HepG2 (cell line): ENCODE results near the gene APOC4. TPM values are rescaled to one million over a fixed set of nuclear protein-coding genes. Genes with fewer than 3 reads are reported as not detected.

Experiments used
- AFF4 ChIP-seq: sonication (generic); formaldehyde crosslinking; IDR thresholded peaks from 2 replicates; pipeline ENCODE4 v1.4.0; 2020; ENCODE audit warnings: missing genetic modification reagents
- ARNTL ChIP-seq: sonication (generic); formaldehyde crosslinking; IDR thresholded peaks from 2 replicates; pipeline ENCODE4 v1.4.0; 2020; ENCODE audit warnings: mild to moderate bottlenecking, missing genetic modification reagents
- CEBPB ChIP-seq: IDR thresholded peaks from 2 replicates; pipeline ENCODE4 v1.6.1; 2011; ENCODE audit warnings: low read depth, low read length, improper control_type of control experiment, borderline replicate concordance
- FOXP1 ChIP-seq, 2 experiments: fragments of 450-650 bp in 1 of 2; IDR thresholded peaks; 2 replicates each; pipeline ENCODE4 v1.6.1; 2017 to 2018; ENCODE audit warnings: antibody characterized with exemption in 1 of 2
- GTF3A ChIP-seq: sonication (generic); formaldehyde crosslinking; conservative IDR thresholded peaks from 2 replicates; pipeline ENCODE4 v1.4.0; 2020; ENCODE audit warnings: mild to moderate bottlenecking, missing genetic modification reagents
- IKZF1 ChIP-seq: fragments of 450-650 bp; IDR thresholded peaks from 2 replicates; pipeline ENCODE4 v1.7.1; 2016
- MLLT10 ChIP-seq: sonication (generic); formaldehyde crosslinking; IDR thresholded peaks from 2 replicates; pipeline ENCODE4 v1.4.0; 2020; ENCODE audit warnings: missing genetic modification reagents
- MTERF4 ChIP-seq: sonication (generic); formaldehyde crosslinking; IDR thresholded peaks from 2 replicates; pipeline ENCODE4 v1.8.0; 2023; ENCODE audit warnings: mild to moderate bottlenecking, missing genetic modification reagents
- NFAT5 ChIP-seq: sonication (generic); formaldehyde crosslinking; IDR thresholded peaks from 2 replicates; pipeline ENCODE4 v1.4.0; 2020; ENCODE audit warnings: missing genetic modification reagents
- SIN3B ChIP-seq: fragments of 150-350 bp; IDR thresholded peaks from 2 replicates; pipeline ENCODE4 v1.6.1; 2014; ENCODE audit warnings: low read length
- SIX1 ChIP-seq: sonication (generic); formaldehyde crosslinking; IDR thresholded peaks from 2 replicates; pipeline ENCODE4 v1.4.0; 2020; ENCODE audit warnings: missing genetic modification reagents, borderline replicate concordance
- TFE3 ChIP-seq: IDR thresholded peaks from 2 replicates; pipeline ENCODE4 v1.6.1; 2016
- WIZ ChIP-seq: sonication (generic); formaldehyde crosslinking; IDR thresholded peaks from 2 replicates; pipeline ENCODE4 v1.5.1; 2020; ENCODE audit warnings: mild to moderate bottlenecking, missing genetic modification reagents
- ZMAT3 ChIP-seq: sonication (generic); formaldehyde crosslinking; conservative IDR thresholded peaks from 2 replicates; pipeline ENCODE4 v1.7.0; 2021; ENCODE audit warnings: missing genetic modification reagents
- ZNF124 ChIP-seq: sonication (generic); formaldehyde crosslinking; IDR thresholded peaks from 2 replicates; pipeline ENCODE4 v1.4.0; 2020; ENCODE audit warnings: missing genetic modification reagents
- ZNF337 ChIP-seq: sonication (generic); formaldehyde crosslinking; IDR thresholded peaks from 2 replicates; pipeline ENCODE4 v1.5.1; 2020; ENCODE audit warnings: missing genetic modification reagents, low read depth, mild to moderate bottlenecking, borderline replicate concordance
- ZNF558 ChIP-seq: sonication (generic); formaldehyde crosslinking; IDR thresholded peaks from 2 replicates; pipeline ENCODE4 v1.9.0; 2022; ENCODE audit warnings: mild to moderate bottlenecking, missing genetic modification reagents, borderline replicate concordance
- ZNF577 ChIP-seq: sonication (generic); formaldehyde crosslinking; IDR thresholded peaks from 2 replicates; pipeline ENCODE4 v1.4.0; 2020; ENCODE audit warnings: mild to moderate bottlenecking, low read depth, missing genetic modification reagents, borderline replicate concordance
- ZNF766 ChIP-seq: sonication (generic); formaldehyde crosslinking; IDR thresholded peaks from 2 replicates; pipeline ENCODE4 v1.5.0; 2020; ENCODE audit warnings: missing genetic modification reagents, borderline replicate concordance
- polyA plus RNA-seq, 8 experiments: library from polyadenylated mRNA; depleted of rRNA in 3 of 8; stranded (reverse) in 7 of 8; unstranded in 1 of 8; fragments of >200 nt; fragmentation: Illumina TruSeq in 4 of 8; extraction: Trizol in 4 of 8; gene quantifications; 2 replicates each; pipeline versions ENCODE4 v1.2.1 to v1.2.3, GENCODE V29; 2011 to 2016; ENCODE audit warnings: low read depth in 4 of 8, missing spikeins in 1 of 8, mixed read lengths in 1 of 8; ENCODE audit not compliant: insufficient read depth in 1 of 8
- total RNA-seq, 5 experiments: library from RNA; depleted of rRNA; stranded (reverse); fragments of >200 nt; fragmentation: Illumina TruSeq; extraction: Trizol; gene quantifications; 2 replicates each; pipeline ENCODE4 v1.2.3, GENCODE V29; 2016; ENCODE audit warnings: low read depth in 1 of 5

Gene APOC4
- total and polyA plus RNA-seq, 2 of the 13 experiments (the other 11 are each of a cell fraction or from before 2014, with no cell fraction given): 0.46 TPM; not detected in 1

GRCh38 chr19:44912854-44913253, 29.2 kb upstream of the APOC4 start (continued):
- TF ChIP-seq GTF3A (CRISPR knock-in tag) (no peak), ZNF766 (CRISPR knock-in tag) (no peak), TFE3 (CRISPR knock-in tag) (peak; percentile 95), SIN3B (no peak), MLLT10 (CRISPR knock-in tag) (no peak), ZNF337 (CRISPR knock-in tag) (no peak), AFF4 (CRISPR knock-in tag) (no peak), ZNF124 (CRISPR knock-in tag) (peak; percentile 43; the same call in 1 of the 2 replicates), SIX1 (CRISPR knock-in tag) (no peak), ZMAT3 (0 out of 2 replicates have a peak, but pooled peaks have one; percentile 58), CEBPB (peak; percentile 89), ZNF577 (CRISPR knock-in tag) (no peak), WIZ (no peak), ARNTL (peak; percentile 94), ZNF558 (CRISPR knock-in tag) (no peak), MTERF4 (CRISPR knock-in tag) (no peak), IKZF1 (no peak), NFAT5 (CRISPR knock-in tag) (0 out of 2 replicates have a peak, but pooled peaks have one; percentile 32), FOXP1 (IDR thresholded peaks at IDR 0.05) (no peak), FOXP1 (CRISPR knock-in tag; IDR thresholded peaks at IDR 0.05) (peak; percentile 65)
